ENCODE data around the gene PPP1R13B. TPM values are rescaled to one million over a fixed set of nuclear protein-coding genes. Genes with fewer than 3 reads are reported as not detected.

The PPP1R13B gene
- total RNA-seq, 1 donor from 2014 or later = 7.3 TPM

DNA sequence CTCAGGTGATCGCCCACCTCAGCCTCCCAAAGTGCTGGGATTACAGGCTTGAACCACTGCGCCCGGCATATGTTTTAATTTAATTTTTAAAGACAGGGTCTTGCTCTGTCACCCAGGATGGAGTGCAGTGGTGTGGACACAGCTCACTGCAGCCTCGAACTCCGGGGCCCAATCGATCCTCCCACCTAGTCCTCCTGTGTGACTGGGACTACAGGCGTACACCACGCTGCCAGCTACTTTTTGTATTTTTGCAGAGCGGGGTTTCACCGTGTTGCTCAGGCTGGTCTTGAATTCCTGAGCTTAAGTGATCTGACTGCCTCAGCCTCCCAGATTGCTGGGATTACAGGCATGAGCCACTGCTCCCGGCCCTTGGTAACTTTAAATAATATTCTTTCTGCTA is 30.8 kb upstream of the PPP1R13B start:
- Histone ChIP-seq H3K36me3 (ENCODE audit: control insufficient read depth, insufficient read depth, low read length) (no peaks in the 10 kb centered on the region), H3K27me3 (ENCODE audit: control insufficient read depth, insufficient read depth, low read length) (no peaks in the 10 kb centered on the region), H3K4me3 (ENCODE audit: low read depth, low read length) (no peak overlapping the region)
- TF ChIP-seq, protein P1, sequence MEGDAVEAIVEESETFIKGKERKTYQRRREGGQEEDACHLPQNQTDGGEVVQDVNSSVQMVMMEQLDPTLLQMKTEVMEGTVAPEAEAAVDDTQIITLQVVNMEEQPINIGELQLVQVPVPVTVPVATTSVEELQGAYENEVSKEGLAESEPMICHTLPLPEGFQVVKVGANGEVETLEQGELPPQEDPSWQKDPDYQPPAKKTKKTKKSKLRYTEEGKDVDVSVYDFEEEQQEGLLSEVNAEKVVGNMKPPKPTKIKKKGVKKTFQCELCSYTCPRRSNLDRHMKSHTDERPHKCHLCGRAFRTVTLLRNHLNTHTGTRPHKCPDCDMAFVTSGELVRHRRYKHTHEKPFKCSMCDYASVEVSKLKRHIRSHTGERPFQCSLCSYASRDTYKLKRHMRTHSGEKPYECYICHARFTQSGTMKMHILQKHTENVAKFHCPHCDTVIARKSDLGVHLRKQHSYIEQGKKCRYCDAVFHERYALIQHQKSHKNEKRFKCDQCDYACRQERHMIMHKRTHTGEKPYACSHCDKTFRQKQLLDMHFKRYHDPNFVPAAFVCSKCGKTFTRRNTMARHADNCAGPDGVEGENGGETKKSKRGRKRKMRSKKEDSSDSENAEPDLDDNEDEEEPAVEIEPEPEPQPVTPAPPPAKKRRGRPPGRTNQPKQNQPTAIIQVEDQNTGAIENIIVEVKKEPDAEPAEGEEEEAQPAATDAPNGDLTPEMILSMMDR (IDR thresholded peaks at IDR 0.05; ENCODE audit: insufficient read depth, low read length, poor library complexity, severe bottlenecking) = no peak
- no peak for DNase-seq (ENCODE audit: low read depth)

DNA sequence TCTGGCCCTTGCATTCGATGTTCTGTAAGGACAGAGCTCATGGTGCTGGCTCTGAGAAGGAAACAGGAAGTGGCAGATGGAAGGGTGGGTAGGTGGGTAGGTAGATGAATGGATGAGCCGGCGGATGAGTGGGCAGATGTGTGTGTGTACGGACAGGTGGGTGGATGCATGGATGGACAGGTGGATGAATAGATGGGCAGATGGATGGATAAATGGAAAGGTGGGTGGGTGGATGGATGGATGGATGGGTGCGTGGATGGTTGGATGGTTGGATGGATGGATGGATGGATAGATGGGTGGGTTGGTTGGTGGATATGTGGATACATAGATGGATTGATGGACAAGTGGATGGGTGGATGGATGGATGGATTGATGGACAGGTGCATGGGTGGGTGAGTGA is 27.6 kb upstream of the PPP1R13B start:
- no peaks in the 10 kb centered on the region for H3K36me3 ChIP-seq (ENCODE audit: control insufficient read depth, insufficient read depth, low read length)
- H3K27me3 ChIP-seq (ENCODE audit: control insufficient read depth, insufficient read depth, low read length) = no peaks in the 10 kb centered on the region
- no peak for DNase-seq (ENCODE audit: low read depth)
- no peak overlapping the region for H3K4me3 ChIP-seq (ENCODE audit: low read depth, low read length)
- TF ChIP-seq, protein P1 (IDR thresholded peaks at IDR 0.05; ENCODE audit: insufficient read depth, low read length, poor library complexity, severe bottlenecking) = no peak

DNA sequence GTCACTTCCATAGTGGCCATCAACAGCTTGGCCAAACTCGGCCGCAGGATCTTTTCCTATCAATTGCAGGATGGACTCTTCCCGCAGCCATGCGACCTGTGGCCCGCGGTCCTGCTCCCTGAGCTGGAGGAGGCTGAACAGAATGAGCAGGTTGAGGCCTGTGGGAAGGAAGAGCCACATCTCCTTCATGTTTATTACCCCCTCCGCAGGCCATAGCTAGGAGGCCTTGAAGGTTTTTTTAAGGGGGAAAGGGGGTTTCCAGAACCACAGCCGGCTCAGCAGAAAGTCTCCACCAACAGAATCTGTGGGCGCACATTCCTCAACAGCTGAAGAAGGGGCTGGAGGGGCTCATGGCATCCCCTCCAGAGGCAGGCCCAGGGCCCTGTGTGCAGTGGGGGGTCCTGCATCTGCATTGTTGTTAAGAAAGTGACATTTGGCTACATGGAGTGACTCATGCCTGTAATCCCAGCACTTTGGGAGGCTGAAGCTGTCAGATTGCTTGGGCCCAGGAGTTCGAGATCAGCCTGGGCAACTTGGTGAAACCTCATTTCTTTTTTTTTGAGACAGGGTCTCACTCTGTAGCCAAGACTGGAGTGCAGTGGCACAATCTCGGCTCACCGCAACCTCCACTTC is 25.2 kb upstream of the PPP1R13B start:
- TF ChIP-seq, protein P1 (IDR thresholded peaks at IDR 0.05; ENCODE audit: insufficient read depth, low read length, poor library complexity, severe bottlenecking) = no peak
- H3K27me3 ChIP-seq (ENCODE audit: control insufficient read depth, insufficient read depth, low read length) = no peaks in the 10 kb centered on the region
- H3K4me3 ChIP-seq (ENCODE audit: low read depth, low read length) = peak overlapping the region; percentile 20
- no peak for DNase-seq (ENCODE audit: low read depth)
- H3K36me3 ChIP-seq (ENCODE audit: control insufficient read depth, insufficient read depth, low read length) = no peaks in the 10 kb centered on the region

DNA sequence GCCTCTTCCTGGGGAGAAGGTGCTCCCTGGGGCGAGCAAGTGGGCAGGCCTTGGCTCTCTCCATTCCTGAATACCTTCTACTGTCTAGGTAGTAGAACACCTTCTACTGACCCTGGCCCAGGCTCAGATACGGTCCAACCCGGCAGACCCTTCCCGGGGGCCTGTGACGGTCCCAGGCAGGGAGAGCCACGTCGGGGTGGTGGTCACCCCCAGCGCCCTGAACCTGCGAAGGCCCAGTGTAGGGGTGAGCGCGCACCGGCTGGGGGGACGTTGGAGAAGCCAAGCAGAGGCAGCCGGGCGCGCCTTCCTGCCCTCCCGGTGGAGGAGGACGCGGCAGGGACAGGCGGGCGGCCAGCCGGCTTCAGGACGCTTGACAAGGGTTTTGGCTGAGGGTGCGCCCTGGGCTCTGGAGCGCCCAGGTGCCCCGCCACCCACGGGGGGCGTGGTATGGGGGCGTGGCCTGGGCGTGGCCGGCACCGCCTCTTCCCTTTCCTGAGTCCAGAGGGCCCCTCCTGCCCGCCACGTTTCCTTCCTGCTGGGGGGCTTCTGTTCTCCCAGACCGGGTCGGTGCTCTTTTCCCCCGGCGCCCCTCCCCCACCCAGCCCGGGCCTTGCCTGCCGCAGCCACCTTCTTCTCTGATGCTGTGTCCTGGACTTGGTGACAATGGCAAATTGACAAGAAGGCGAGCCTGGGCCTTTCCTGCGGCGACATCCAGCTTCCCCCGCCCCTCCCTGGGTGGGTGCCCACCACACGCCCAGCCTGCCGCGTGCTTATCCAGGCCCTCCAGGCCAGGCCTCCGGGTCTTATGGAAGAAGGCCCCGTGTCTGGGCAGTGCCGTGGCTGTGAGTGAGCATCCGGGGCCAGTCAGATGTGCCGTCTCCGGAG is 24.5 kb upstream of the PPP1R13B start:
- no peaks in the 10 kb centered on the region for H3K36me3 ChIP-seq (ENCODE audit: control insufficient read depth, insufficient read depth, low read length)
- H3K27me3 ChIP-seq (ENCODE audit: control insufficient read depth, insufficient read depth, low read length) = no peaks in the 10 kb centered on the region
- no peak for DNase-seq (ENCODE audit: low read depth)
- TF ChIP-seq, protein P1 (IDR thresholded peaks at IDR 0.05; ENCODE audit: insufficient read depth, low read length, poor library complexity, severe bottlenecking) = no peak
- H3K4me3 ChIP-seq (ENCODE audit: low read depth, low read length) = peak overlapping the region; percentile 20

DNA sequence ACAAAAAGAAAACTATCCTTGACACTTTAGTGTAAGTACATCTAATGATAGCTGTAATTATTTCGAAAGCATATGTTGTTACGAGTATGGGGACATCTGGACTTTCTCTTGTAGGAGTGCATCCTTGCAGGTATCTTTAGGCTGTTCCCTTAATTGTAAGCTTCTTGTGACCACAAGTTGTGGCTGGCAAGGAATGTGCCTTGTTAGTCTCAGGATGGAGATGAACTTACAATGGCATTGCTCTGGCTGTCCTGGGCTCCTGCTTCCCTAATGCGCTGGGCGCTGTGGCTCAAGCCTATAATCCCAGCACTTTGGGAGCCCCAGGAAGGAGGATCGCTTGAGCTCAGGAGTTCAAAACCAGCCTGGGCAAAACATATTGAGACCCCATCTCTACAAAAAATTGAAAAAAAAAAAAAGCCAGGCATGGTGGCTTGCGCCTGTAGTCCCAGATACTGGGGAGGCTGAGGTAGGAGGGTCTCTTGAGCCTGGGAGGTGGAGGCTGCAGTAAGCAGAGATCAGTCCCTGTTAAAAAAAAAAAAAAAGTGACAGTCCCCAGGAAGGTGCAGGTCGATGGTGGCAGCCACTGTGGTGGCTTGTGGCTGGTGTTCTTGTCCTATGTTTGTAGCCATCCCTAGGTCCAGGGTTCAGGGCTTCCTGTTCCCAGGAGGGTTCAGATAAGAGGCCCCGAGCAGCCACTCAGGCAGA is 23.7 kb upstream of the PPP1R13B start:
- H3K4me3 ChIP-seq (ENCODE audit: low read depth, low read length) = no peak overlapping the region
- H3K36me3 ChIP-seq (ENCODE audit: control insufficient read depth, insufficient read depth, low read length) = no peaks in the 10 kb centered on the region
- no peaks in the 10 kb centered on the region for H3K27me3 ChIP-seq (ENCODE audit: control insufficient read depth, insufficient read depth, low read length)
- no peak for DNase-seq (ENCODE audit: low read depth)
- TF ChIP-seq, protein P1 (IDR thresholded peaks at IDR 0.05; ENCODE audit: insufficient read depth, low read length, poor library complexity, severe bottlenecking) = no peak

Data from kidney epithelial cell (primary cell).